ENCODE measurements around the gene VCX.
"Not testable (repeated sequence)": the region's sequence is repeated elsewhere in the genome, so short reads cannot be mapped to it uniquely, and the experiment has no call there.

Gene VCX

GRCh38 chrX:7842871-7843270, at the start of gene VCX:
TSS of gene VCX (plus strand) at chrX:7843171. CDS start at chrX:7843204, 33 bp downstream.
- not testable (repeated sequence) for ATAC-seq

GRCh38 chrX:7798327-7798726, 44.6 kb upstream of the VCX start:
- no peak for ATAC-seq
- TF ChIP-seq ZNF565 (CRISPR knock-in tag; conservative IDR thresholded peaks at IDR 0.05; ENCODE audit: low read depth) (no peak), GLIS3 (CRISPR knock-in tag; IDR thresholded peaks at IDR 0.05) (no peak), ZNF70 (CRISPR knock-in tag; IDR thresholded peaks at IDR 0.05) (no peak), CREB5 (CRISPR knock-in tag; IDR thresholded peaks at IDR 0.05; ENCODE audit: low read depth) (no peak)

- TF ChIP-seq SNAI2 (CRISPR knock-in tag; IDR thresholded peaks at IDR 0.05) (no peak), RARB (CRISPR knock-in tag; IDR thresholded peaks at IDR 0.05) (no peak), OSR1 (CRISPR knock-in tag; IDR thresholded peaks at IDR 0.05) (no peak), ISL1 (CRISPR knock-in tag; IDR thresholded peaks at IDR 0.05) (no peak), BACH2 (CRISPR knock-in tag; IDR thresholded peaks at IDR 0.05; ENCODE audit: borderline replicate concordance) (no peak), ZNF70 (CRISPR knock-in tag; IDR thresholded peaks at IDR 0.05) (no peak), ZFP3 (CRISPR knock-in tag; IDR thresholded peaks at IDR 0.05) (no peak), GLIS3 (CRISPR knock-in tag; IDR thresholded peaks at IDR 0.05) (no peak), TCF4 (CRISPR knock-in tag; IDR thresholded peaks at IDR 0.05; ENCODE audit: borderline replicate concordance) (no peak), PPARA (CRISPR knock-in tag; IDR thresholded peaks at IDR 0.05; ENCODE audit: borderline replicate concordance) (no peak), ZFP30 (CRISPR knock-in tag; IDR thresholded peaks at IDR 0.05) (no peak), CSRNP3 (CRISPR knock-in tag; IDR thresholded peaks at IDR 0.05) (no peak), CSDC2 (CRISPR knock-in tag; IDR thresholded peaks at IDR 0.05) (no peak), ESRRG (CRISPR knock-in tag; IDR thresholded peaks at IDR 0.05) (no peak), ZNF8 (CRISPR knock-in tag; IDR thresholded peaks at IDR 0.05) (no peak), ZNF565 (CRISPR knock-in tag; conservative IDR thresholded peaks at IDR 0.05; ENCODE audit: low read depth) (no peak)
- no peak for ATAC-seq
Measured at GRCh38 chrX:7801711-7802110, 41.3 kb upstream of the VCX start.

GRCh38 chrX:7815166-7815805, 27.7 kb upstream of the VCX start:
- no peak for ATAC-seq
- TF ChIP-seq PATZ1 (CRISPR knock-in tag; IDR thresholded peaks at IDR 0.05; ENCODE audit: borderline replicate concordance) (no peak), OSR1 (CRISPR knock-in tag; IDR thresholded peaks at IDR 0.05) (no peak), ZFP30 (CRISPR knock-in tag; IDR thresholded peaks at IDR 0.05) (no peak), CSDC2 (CRISPR knock-in tag; IDR thresholded peaks at IDR 0.05) (no peak), TOX (CRISPR knock-in tag; IDR thresholded peaks at IDR 0.05; ENCODE audit: borderline replicate concordance) (no peak), CSRNP3 (CRISPR knock-in tag; IDR thresholded peaks at IDR 0.05) (no peak), SNAI2 (CRISPR knock-in tag; IDR thresholded peaks at IDR 0.05) (no peak)

GRCh38 chrX:7828594-7828993, 14.4 kb upstream of the VCX start:
- no peak for TF ChIP-seq CSRNP3 (CRISPR knock-in tag; IDR thresholded peaks at IDR 0.05)
- TF ChIP-seq BACH2 (CRISPR knock-in tag; IDR thresholded peaks at IDR 0.05; ENCODE audit: borderline replicate concordance): no peak
- ATAC-seq: no peak

All from SK-N-SH treated with all-trans-retinoic acid at 6 μM for 48 hours (cell line).